H1 (cell line): Measurements from ENCODE around the gene INHA. TPM values are rescaled to one million over a fixed set of nuclear protein-coding genes. Genes with fewer than 3 reads are reported as not detected.

ENCODE experiments used
- CTCF ChIA-PET: fragments of 300-600 bp; sonication (Branson Sonifier 250); formaldehyde crosslinking; loops from one replicate; lab custom pipeline; 2021; ENCODE audit not compliant: partially characterized antibody; lab: Charles Lee
- POLR2A ChIA-PET: fragments of 300-600 bp; sonication (Branson Sonifier 250); formaldehyde crosslinking; loops from one replicate; lab custom pipeline; 2021; ENCODE audit warnings: inconsistent platforms; ENCODE audit not compliant: partially characterized antibody; lab: Charles Lee
- DNase-seq, 2 experiments: peaks; one replicate each; pipeline versions ENCODE4 v3.0.0 to v3.0.0-alpha.2; 2010 to 2022; ENCODE audit warnings: low spot score in 2 of 2, low read depth in 1 of 2, mixed read lengths in 1 of 2
- FAIRE-seq: peaks from 2 replicates; lab custom pipeline; 2011; peaks lifted over from hg19 to GRCh38; lab: Jason Lieb, UNC
- H2AFZ ChIP-seq: 2 replicates; pipeline ENCODE4 v1.8.1; 2012; ENCODE audit warnings: low read length, inconsistent platforms
- H2AK5ac ChIP-seq: 2 replicates; pipeline ENCODE4 v1.6.1; 2013; ENCODE audit warnings: low read depth, low read length
- H2BK120ac ChIP-seq: replicated peaks from 2 replicates; pipeline ENCODE3; 2013; ENCODE audit warnings: low read depth, low read length, inconsistent platforms
- H2BK12ac ChIP-seq: 2 replicates; pipeline ENCODE4 v1.6.1; 2013; ENCODE audit warnings: low read depth, low read length
- H2BK15ac ChIP-seq: 2 replicates; pipeline ENCODE4 v1.6.1; 2013; ENCODE audit warnings: low read length
- H2BK20ac ChIP-seq: 2 replicates; pipeline ENCODE4 v1.6.1; 2013; ENCODE audit warnings: low read length
- H2BK5ac ChIP-seq: 2 replicates; pipeline ENCODE4 v1.6.1; 2013; ENCODE audit warnings: low read depth, low read length
- H3K14ac ChIP-seq: 2 replicates; pipeline ENCODE4 v1.6.1; 2013; ENCODE audit warnings: inconsistent platforms; ENCODE audit not compliant: insufficient read length
- H3K18ac ChIP-seq: 2 replicates; pipeline ENCODE4 v1.6.1; 2013; ENCODE audit warnings: low read length; ENCODE audit errors: extremely low read depth
- H3K23ac ChIP-seq: 2 replicates; pipeline ENCODE4 v1.6.1; 2013; ENCODE audit warnings: inconsistent platforms; ENCODE audit not compliant: insufficient read length
- H3K23me2 ChIP-seq: 2 replicates; pipeline ENCODE4 v1.6.1; 2013; ENCODE audit warnings: low read depth, low read length
- H3K27ac ChIP-seq: 2 replicates; pipeline ENCODE4 v1.6.1; 2011; ENCODE audit warnings: low read depth, low read length, inconsistent platforms
- H3K27me3 ChIP-seq, 4 experiments: replicated peaks in 1 of 4; 1 replicate in 1 of 4; 2 replicates in 3 of 4; pipeline versions ENCODE4 v1.6.1 to v1.8.1; 2011 to 2013; ENCODE audit warnings: low read length in 3 of 4, mild to moderate bottlenecking in 3 of 4, inconsistent platforms in 2 of 4, mixed read lengths in 2 of 4, moderate library complexity in 1 of 4; ENCODE audit not compliant: control insufficient read depth in 3 of 4, insufficient read depth in 3 of 4; ENCODE audit errors: extremely low read depth in 1 of 4
- H3K36me3 ChIP-seq, 4 experiments: 2 replicates each; pipeline versions ENCODE4 v1.6.1 to v1.8.1; 2011 to 2013; ENCODE audit warnings: mild to moderate bottlenecking in 4 of 4, low read length in 3 of 4, moderate library complexity in 2 of 4, control low read depth in 1 of 4, inconsistent platforms in 1 of 4; ENCODE audit not compliant: insufficient read depth in 4 of 4, control insufficient read depth in 2 of 4
- H3K4ac ChIP-seq: replicated peaks from 2 replicates; pipeline ENCODE3; 2013; ENCODE audit warnings: low read length, low read depth, mixed read lengths, inconsistent platforms; ENCODE audit not compliant: insufficient read length
- H3K4me1 ChIP-seq, 4 experiments: replicated peaks in 1 of 4; 1 replicate in 1 of 4; 2 replicates in 3 of 4; pipeline versions ENCODE4 v1.6.1 to v1.8.1; 2011 to 2013; ENCODE audit warnings: low read length in 3 of 4, inconsistent platforms in 2 of 4, mixed read lengths in 1 of 4; ENCODE audit not compliant: insufficient read depth in 4 of 4, control insufficient read depth in 3 of 4
- H3K4me2 ChIP-seq, 2 experiments: 2 replicates each; pipeline versions ENCODE4 v1.6.1 to v1.8.1; 2011 to 2013; ENCODE audit warnings: low read depth in 2 of 2, low read length in 2 of 2, control low read depth in 1 of 2, inconsistent platforms in 1 of 2, mild to moderate bottlenecking in 1 of 2; ENCODE audit not compliant: insufficient read depth in 1 of 2
- H3K4me3 ChIP-seq, 4 experiments: fragments of 200-600, 300-600 bp in 1 of 4; sonication (generic), shearing (Covaris generic), sonication (Bioruptor Twin) in 1 of 4; 2 replicates each; pipeline versions ENCODE4 v1.5.1 to v1.8.1; 2011 to 2016; ENCODE audit warnings: low read length in 4 of 4, low read depth in 3 of 4, control low read depth in 2 of 4, inconsistent platforms in 2 of 4, mild to moderate bottlenecking in 2 of 4, mixed read lengths in 1 of 4, moderate library complexity in 1 of 4; ENCODE audit not compliant: insufficient read depth in 2 of 4; ENCODE audit errors: extremely low read depth in 1 of 4
- H3K56ac ChIP-seq: replicated peaks from 2 replicates; pipeline ENCODE3; 2013; ENCODE audit warnings: low read depth, mild to moderate bottlenecking, mixed read lengths, low read length, inconsistent platforms; ENCODE audit not compliant: insufficient read length
- H3K79me1 ChIP-seq: 2 replicates; pipeline ENCODE4 v1.6.1; 2013; ENCODE audit warnings: low read depth, low read length, control low read depth
- H3K79me2 ChIP-seq, 2 experiments: 2 replicates each; pipeline versions ENCODE4 v1.6.1 to v1.8.1; 2012 to 2013; ENCODE audit warnings: low read length in 2 of 2, mild to moderate bottlenecking in 2 of 2, inconsistent platforms in 1 of 2; ENCODE audit not compliant: insufficient read depth in 2 of 2, control insufficient read depth in 1 of 2
- H3K9ac ChIP-seq, 4 experiments: replicated peaks in 1 of 4; 1 replicate in 1 of 4; 2 replicates in 3 of 4; pipeline versions ENCODE4 v1.6.1 to v1.8.1; 2011 to 2013; ENCODE audit warnings: low read depth in 3 of 4, low read length in 3 of 4, control low read depth in 2 of 4, mild to moderate bottlenecking in 2 of 4, moderate library complexity in 2 of 4, inconsistent platforms in 1 of 4; ENCODE audit errors: extremely low read depth in 1 of 4
- H3K9me3 ChIP-seq, 2 experiments: 2 replicates each; pipeline versions ENCODE4 v1.6.1 to v1.8.1; 2012 to 2013; ENCODE audit warnings: mild to moderate bottlenecking in 2 of 2, moderate library complexity in 2 of 2, control low read depth in 1 of 2, inconsistent platforms in 1 of 2, low read depth in 1 of 2, low read length in 1 of 2, mixed read lengths in 1 of 2; ENCODE audit not compliant: insufficient read depth in 2 of 2
- H4K20me1 ChIP-seq, 2 experiments: replicated peaks in 1 of 2; 2 replicates each; pipeline versions ENCODE3 to v1.8.1; 2011 to 2013; ENCODE audit warnings: inconsistent platforms in 2 of 2, low read length in 2 of 2, mild to moderate bottlenecking in 1 of 2; ENCODE audit not compliant: insufficient read depth in 2 of 2, control insufficient read depth in 1 of 2
- H4K5ac ChIP-seq: 2 replicates; pipeline ENCODE4 v1.6.1; 2013; ENCODE audit warnings: low read length, low read depth, mixed read lengths, inconsistent platforms; ENCODE audit not compliant: insufficient read length
- H4K8ac ChIP-seq: 2 replicates; pipeline ENCODE4 v1.8.0; 2013; ENCODE audit warnings: mild to moderate bottlenecking, moderate library complexity, low read length, inconsistent platforms; ENCODE audit not compliant: insufficient read depth; ENCODE audit errors: extremely low read depth
- H4K91ac ChIP-seq: replicated peaks from 2 replicates; pipeline ENCODE3; 2013; ENCODE audit warnings: low read length, mixed read lengths, inconsistent platforms; ENCODE audit not compliant: insufficient read length
- ATF3 ChIP-seq: IDR thresholded peaks from 2 replicates; pipeline ENCODE4 v1.6.1; 2011; ENCODE audit warnings: low read depth, mild to moderate bottlenecking, low read length; ENCODE audit not compliant: insufficient read depth
- CTBP2 ChIP-seq: IDR thresholded peaks from 2 replicates; pipeline ENCODE4 v1.7.0; 2011; ENCODE audit warnings: borderline replicate concordance, mild to moderate bottlenecking, moderate library complexity, mixed read lengths, low read length; ENCODE audit not compliant: insufficient read depth, insufficient read length
- E2F6 ChIP-seq: IDR thresholded peaks from 2 replicates; pipeline ENCODE4 v1.6.1; 2012; ENCODE audit warnings: inconsistent platforms
- GABPA ChIP-seq: IDR thresholded peaks from 2 replicates; pipeline ENCODE4 v1.6.1; 2011; ENCODE audit warnings: mild to moderate bottlenecking, low read length, moderate library complexity, borderline replicate concordance; ENCODE audit not compliant: insufficient read depth
- KDM4A ChIP-seq: IDR thresholded peaks from one replicate; pipeline ENCODE4 v1.7.1; 2012; ENCODE audit warnings: low read depth, mild to moderate bottlenecking, moderate library complexity, low read length, inconsistent platforms; ENCODE audit not compliant: severe bottlenecking
- PHF8 ChIP-seq: fragments of 200-600 bp; sonication (generic); conservative IDR thresholded peaks from 2 replicates; pipeline ENCODE4 v1.7.1; 2012; ENCODE audit warnings: low read depth, mild to moderate bottlenecking, inconsistent platforms, low read length, moderate library complexity
- SRF ChIP-seq: IDR thresholded peaks from 2 replicates; pipeline ENCODE4 v1.6.1; 2011; ENCODE audit warnings: mild to moderate bottlenecking, low read depth, low read length, moderate library complexity
- WGBS, 2 experiments: shearing (Covaris generic) in 1 of 2; methylation state at CpG; one replicate each; pipeline versions ENCODE4 v1.1.6 to v1.1.7; 2013 to 2015; ENCODE audit warnings: low lambda C conversion rate in 2 of 2, mixed read lengths in 2 of 2, inconsistent platforms in 1 of 2, low coverage in 1 of 2, missing lambda C conversion rate in 1 of 2; ENCODE audit not compliant: insufficient replicate concordance in 2 of 2, insufficient coverage in 1 of 2, insufficient read length in 1 of 2; ENCODE audit errors: extremely low coverage in 1 of 2, missing lambda C conversion rate in 1 of 2; 5-methylcytosine and 5-hydroxymethylcytosine counted together
- polyA plus RNA-seq, 7 experiments: library from polyadenylated mRNA; depleted of rRNA in 3 of 7; stranded (reverse) in 5 of 7; unstranded in 2 of 7; fragments of >200 nt in 5 of 7; fragments of 200-250 nt in 2 of 7; gene quantifications; 1 replicate in 5 of 7; 2 replicates in 1 of 7; 4 replicates in 1 of 7; pipeline versions ENCODE4 v1.2.1 to v1.2.3, GENCODE V29; 2011 to 2013; ENCODE audit warnings: missing spikeins in 2 of 7, mixed read lengths in 2 of 7
- total RNA-seq: library from RNA; stranded (reverse); fragmentation: NEBNext Ultra II Directional; extraction: Animal tissue kit (Norgen Biotek cat#: 25700); gene quantifications from 2 replicates; pipeline ENCODE4 v1.2.1, GENCODE V29; 2021

INHA gene
- total and polyA plus RNA-seq, 2 of the 8 experiments (the other 6 are each of a cell fraction or from before 2014, with no cell fraction given): 0.65 to 2.7 TPM

DNA sequence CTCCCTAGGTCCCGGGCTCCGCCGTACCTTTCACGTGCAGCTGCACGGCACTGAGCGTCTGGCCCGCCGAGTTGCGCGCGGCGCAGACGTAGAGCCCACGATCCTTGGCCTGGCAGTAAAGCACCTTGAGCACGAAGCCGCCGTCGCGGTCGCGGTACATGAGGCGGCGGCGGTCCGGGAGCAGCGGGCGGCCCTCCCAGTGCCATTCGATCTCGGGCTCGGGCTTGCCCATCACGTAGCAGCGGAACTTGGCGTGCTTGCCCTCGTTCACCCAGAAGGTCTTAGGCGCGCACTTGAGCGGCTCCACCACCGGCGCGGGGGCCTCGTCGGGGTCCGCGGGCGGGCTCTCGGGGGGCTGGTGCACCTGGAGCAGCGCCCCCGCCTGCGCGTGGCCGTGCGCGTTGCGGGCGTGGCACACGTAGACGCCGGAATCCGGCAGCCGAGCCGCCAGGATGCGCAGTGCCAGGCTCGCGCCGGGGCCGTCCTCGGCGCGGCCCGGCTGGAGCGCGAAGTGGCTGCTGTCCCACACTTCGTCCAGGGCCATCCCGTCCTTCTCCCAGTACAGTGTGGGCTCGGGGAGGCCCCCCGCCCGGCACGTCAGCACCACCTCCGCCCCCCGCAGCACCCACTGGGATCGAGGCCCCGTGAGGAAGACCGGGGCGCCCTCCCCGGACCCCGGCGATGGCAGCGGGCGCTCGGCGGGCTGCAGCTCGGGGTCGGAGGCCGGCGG, 1.8 kb upstream of the INHA start:
- peak overlapping the region; percentile 42; the same call in 1 of the 2 replicates for H3K27ac ChIP-seq
- peak overlapping the region; percentile 76 for H4K91ac ChIP-seq
- no peaks in the 10 kb centered on the region for H4K20me1 ChIP-seq
- no peak overlapping the region for H3K23ac ChIP-seq
- POLR2A ChIA-PET: interaction anchor here (0.6 to 18.6 kb wide), 11 partner anchors 8 to 58 kb away, joined by 3 to 293 read pairs (median 6); partner anchors contain the start of genes CHPF, STK11IP and TMEM198
- peaks cover 0 to 7% of the 10 kb centered on the region in 2 experiments; a peak in 2 of 4 replicates for H3K79me2 ChIP-seq
- H4K8ac ChIP-seq: peak overlapping the region; percentile 82; the same call in 1 of the 2 replicates
- H3K4me2 ChIP-seq: peak overlapping the region; percentile 67 to 79
- no peak overlapping the region for H3K14ac ChIP-seq
- peak overlapping the region; percentile 57; the same call in 1 of the 2 replicates for H2AK5ac ChIP-seq
- H2BK12ac ChIP-seq: 0 out of 2 replicates have a peak overlapping the region, but pooled peaks have one; percentile 68
- H2AFZ ChIP-seq: no peak overlapping the region
- H3K56ac ChIP-seq: peak overlapping the region; percentile 93
- FAIRE-seq (no peak), DNase-seq (no peak)
- H3K9ac ChIP-seq: peak overlapping the region; percentile 12 to 86 (median 64); a peak in 5 of 7 replicates
- CTCF ChIA-PET: interaction anchor here (0.8 to 2.9 kb wide), 12 partner anchors 10 to 96 kb away, joined by 3 to 34 read pairs (median 4); partner anchors contain the start of genes SLC4A3 and STK11IP
- peak overlapping the region; percentile 48 for H3K18ac ChIP-seq
- H2BK20ac ChIP-seq: no peak overlapping the region
- H2BK5ac ChIP-seq: no peak overlapping the region
- peaks cover 8% of the 10 kb centered on the region; the same call in 1 of the 2 replicates for H3K23me2 ChIP-seq
- H3K4me1 ChIP-seq: peaks cover 0 to 39% (median 31%) of the 10 kb centered on the region in 4 experiments; a peak in 6 of 7 replicates
- WGBS, 2 experiments: 16% methylated on average over 46 of the region's 95 CpGs; no CpG with 5 or more reads in 1 of the 2 experiments
- H3K9me3 ChIP-seq: peaks cover 0 to 8% of the 10 kb centered on the region in 2 experiments; a peak in 1 of 4 replicates
- no peak overlapping the region for H2BK120ac ChIP-seq
- peaks cover 0 to 29% (median 7%) of the 10 kb centered on the region in 4 experiments; a peak in 4 of 8 replicates for H3K36me3 ChIP-seq
- H2BK15ac ChIP-seq: no peak overlapping the region
- no peak overlapping the region for H4K5ac ChIP-seq
- peaks cover 0 to 2% (median 0%) of the 10 kb centered on the region in 4 experiments; a peak in 1 of 7 replicates for H3K27me3 ChIP-seq
- peak overlapping the region; percentile 87 for H3K4ac ChIP-seq
- H3K79me1 ChIP-seq: no peaks in the 10 kb centered on the region
- peak overlapping the region; percentile 45 to 74 (median 58) for H3K4me3 ChIP-seq
- TF ChIP-seq ATF3 (no peak), SRF (no peak), KDM4A (peak; percentile 53), CTBP2 (peak; percentile 72), E2F6 (peak; percentile 90), PHF8 (0 out of 2 replicates have a peak, but pooled peaks have one; percentile 23), GABPA (peak; percentile 15; the same call in 1 of the 2 replicates)
